ENCODE results near the gene GDNF.
A peak's percentile ranks its signal among the peaks of the same experiment; 100 is the strongest.

The GDNF gene

DNA sequence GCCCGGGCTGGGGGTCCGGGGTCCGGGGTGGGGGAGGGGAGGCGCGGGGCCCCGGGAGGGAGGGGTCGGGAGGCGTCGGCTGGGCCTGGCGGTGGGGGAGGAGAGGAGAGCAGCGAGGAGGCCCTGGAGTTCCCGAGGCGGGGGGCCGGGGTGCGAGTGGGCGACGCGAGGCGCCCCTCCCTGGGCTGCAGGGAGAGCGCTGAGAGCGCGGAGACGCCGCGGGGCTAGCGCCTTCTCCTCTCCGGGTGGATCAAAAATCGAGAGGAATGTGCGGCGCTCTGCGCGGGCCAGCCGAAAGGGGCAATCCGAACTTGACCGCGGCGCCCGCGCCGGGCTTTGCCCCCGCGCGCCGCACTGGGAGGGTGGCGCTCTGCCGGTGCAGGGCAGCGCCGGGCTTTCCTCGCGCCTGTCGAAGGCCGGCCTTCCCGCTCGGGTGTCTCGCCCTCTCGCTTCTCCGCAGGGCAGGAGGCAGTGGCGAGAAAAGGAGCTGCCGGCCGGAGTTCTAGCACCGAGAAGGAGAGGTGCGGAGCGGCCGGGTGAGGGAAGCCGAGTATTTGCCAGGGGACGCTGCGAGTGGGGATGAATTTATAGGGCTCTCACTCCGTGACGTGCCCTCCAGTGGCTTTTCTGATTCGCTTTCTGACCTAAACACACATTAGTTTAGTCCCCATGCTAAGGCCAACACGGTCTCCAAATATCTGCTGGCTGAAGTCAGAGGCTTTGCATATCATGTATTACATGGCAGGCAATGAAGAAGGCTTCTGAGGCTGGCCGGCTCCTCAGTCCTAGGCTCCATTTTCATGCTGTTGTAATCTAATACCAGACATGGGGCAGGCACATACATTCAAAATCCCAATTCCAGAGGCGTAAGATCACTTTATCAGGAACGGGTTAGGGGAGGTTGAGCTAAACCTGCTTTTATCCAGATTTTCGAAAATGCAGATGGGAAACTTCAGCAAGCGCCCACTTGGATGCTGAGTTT is 503 bp upstream of the GDNF start:
- Histone ChIP-seq H3K9me3 (ENCODE audit: low read length) (peaks cover 5% of the 10 kb centered on the region), H3K4me1 (ENCODE audit: insufficient read depth, low read length) (peaks cover 8% of the 10 kb centered on the region), H3K27me3 (ENCODE audit: insufficient read depth, low read length) (peaks cover 68% of the 10 kb centered on the region), H3K4me3 (ENCODE audit: low read length) (peak overlapping the region; percentile 33), H3K36me3 (ENCODE audit: insufficient read depth, low read length) (no peaks in the 10 kb centered on the region), H2AFZ (ENCODE audit: low read depth, low read length) (peak overlapping the region; percentile 8)

DNA sequence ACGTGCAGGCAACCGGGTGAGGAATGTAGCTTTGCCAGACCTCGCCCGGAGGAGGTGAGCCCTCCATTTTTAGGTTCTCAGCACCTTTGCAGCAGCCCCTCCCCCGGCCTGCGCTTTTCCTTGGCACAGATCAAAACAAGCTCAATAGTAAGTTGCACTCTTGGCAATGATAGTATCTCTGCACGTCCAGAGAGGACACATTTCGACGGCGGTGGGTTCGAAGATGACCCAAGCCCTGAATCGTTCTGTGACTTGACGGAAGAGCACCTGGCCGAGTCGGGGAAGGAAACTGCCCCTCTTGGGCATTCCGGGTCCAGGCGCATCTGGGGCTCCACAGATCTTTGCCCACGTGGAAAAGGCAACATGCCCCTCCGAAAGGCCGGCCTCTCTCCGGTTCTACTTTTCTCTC is 904 bp downstream of the GDNF start:
- peaks cover 8% of the 10 kb centered on the region for H3K4me1 ChIP-seq (ENCODE audit: insufficient read depth, low read length)
- no peaks in the 10 kb centered on the region for H3K36me3 ChIP-seq (ENCODE audit: insufficient read depth, low read length)
- no peak overlapping the region for H3K4me3 ChIP-seq (ENCODE audit: low read length)
- H3K27me3 ChIP-seq (ENCODE audit: insufficient read depth, low read length): peaks cover 81% of the 10 kb centered on the region
- no peak overlapping the region for H2AFZ ChIP-seq (ENCODE audit: low read depth, low read length)
- peaks cover 5% of the 10 kb centered on the region for H3K9me3 ChIP-seq (ENCODE audit: low read length)

DNA sequence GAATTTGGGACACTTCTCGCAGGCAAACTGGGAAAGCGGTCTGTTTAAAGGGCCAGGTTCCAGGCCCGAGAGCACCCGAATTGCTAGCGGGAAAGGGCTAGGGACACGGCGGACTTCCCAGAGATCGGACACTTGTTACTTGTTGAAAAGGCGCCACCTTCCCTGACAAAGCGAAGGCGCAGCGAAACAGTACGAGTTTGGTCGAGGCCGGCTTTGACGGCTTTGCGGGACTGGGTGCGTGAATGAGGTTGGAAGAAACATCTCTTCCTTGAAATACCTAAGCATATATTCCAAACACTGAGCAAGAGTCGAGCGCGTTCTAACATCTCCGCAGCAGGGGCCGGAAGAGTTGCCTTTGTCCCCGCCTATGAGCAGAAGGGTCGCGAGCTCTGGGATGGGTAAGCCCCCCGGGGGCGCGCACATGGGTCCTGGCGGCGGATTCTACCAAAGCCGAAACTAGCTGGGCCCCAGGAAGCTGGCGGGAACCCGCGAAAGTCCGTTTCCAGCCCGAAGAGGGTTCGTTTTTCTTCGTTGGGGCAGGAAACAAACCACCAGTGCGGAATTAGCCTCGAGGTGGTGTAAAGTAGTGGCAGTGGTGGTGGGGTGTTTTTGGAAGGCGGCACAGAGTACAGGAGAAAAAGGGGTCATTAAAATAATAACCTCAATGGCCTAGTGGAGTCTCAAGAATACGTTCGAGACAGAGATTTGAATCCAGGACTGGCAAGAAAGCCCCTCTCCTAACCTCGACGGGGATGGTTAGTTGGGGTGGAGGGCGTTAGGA is 1.5 kb downstream of the GDNF start:
- H3K36me3 ChIP-seq (ENCODE audit: insufficient read depth, low read length): no peaks in the 10 kb centered on the region
- no peak overlapping the region for H2AFZ ChIP-seq (ENCODE audit: low read depth, low read length)
- H3K4me1 ChIP-seq (ENCODE audit: insufficient read depth, low read length): peaks cover 8% of the 10 kb centered on the region
- H3K9me3 ChIP-seq (ENCODE audit: low read length): peaks cover 5% of the 10 kb centered on the region
- no peak overlapping the region for H3K4me3 ChIP-seq (ENCODE audit: low read length)
- peaks cover 82% of the 10 kb centered on the region for H3K27me3 ChIP-seq (ENCODE audit: insufficient read depth, low read length)

DNA sequence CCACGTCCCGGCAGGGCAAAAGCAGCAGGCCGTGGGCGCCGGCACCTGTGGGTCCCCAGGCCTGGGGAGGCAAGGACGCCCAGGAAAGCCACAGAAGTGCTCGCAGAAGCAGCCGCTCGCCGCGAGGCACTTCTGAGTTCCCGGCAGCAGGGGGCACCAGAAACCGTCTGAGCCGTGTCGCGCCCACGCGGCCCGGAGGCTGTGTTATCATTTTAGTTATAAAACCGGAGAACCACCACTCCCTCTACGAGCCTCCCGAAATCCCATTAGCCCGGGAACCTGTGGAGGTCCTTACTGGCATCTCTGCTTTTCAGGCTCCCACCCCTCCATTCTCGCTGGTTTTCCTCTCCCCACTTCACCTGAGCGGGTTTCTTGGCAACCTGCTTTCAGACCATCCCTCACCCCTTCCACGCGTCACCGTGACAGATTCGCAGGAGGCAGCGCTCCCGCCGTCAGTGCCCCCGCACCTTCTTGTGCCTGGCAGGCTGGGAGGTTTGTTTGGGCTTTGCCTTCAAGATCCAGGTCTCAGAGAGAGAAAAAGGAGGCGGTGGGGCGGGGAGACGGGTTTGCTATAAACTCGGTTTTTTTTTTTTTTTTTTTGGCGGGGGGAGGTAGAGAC is 2.3 kb downstream of the GDNF start:
- Histone ChIP-seq H3K4me1 (ENCODE audit: insufficient read depth, low read length) (peaks cover 8% of the 10 kb centered on the region), H2AFZ (ENCODE audit: low read depth, low read length) (no peak overlapping the region), H3K27me3 (ENCODE audit: insufficient read depth, low read length) (peaks cover 87% of the 10 kb centered on the region), H3K9me3 (ENCODE audit: low read length) (peaks cover 5% of the 10 kb centered on the region), H3K4me3 (ENCODE audit: low read length) (no peak overlapping the region), H3K36me3 (ENCODE audit: insufficient read depth, low read length) (no peaks in the 10 kb centered on the region)

DNA sequence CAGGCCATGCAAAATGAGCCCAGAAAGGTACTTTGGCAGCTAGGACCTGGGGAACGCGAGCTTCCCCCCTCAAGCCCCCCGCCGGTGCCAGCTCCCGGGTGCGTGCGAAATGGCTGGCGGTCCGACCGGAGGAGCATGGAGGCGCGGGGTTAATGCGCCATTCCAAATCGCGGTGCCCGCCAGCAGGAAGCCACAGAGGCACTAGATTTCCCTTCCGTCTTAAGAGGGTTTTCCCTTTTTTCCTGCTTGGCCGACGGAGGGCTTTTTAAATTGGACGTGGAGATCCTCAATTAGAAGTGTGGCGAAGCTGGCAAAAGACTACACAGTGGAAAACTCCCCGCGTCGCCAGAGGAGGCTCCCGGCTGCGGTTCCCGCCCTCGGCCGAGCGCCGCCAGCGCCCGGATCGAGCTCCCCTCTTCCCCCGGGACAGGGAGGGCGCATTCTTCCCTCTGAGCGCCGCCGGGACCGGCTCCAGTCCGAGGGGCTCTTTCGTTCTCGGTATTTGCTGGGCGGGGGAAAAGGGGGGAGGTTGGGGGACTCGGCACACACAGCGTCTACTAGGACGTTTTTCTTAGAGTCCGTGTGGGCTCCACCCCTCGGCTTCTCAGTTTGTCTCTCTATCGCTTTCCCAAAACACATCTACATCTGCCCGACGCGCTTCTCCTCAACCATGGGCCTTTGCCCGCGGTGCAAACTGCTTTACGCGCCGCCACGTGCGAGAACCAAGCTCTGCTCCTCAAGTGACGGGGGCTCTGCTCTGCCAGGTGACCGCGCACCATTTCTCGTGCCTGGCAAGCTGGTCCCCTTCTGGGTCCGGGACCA is 3.0 kb downstream of the GDNF start:
- peaks cover 91% of the 10 kb centered on the region for H3K27me3 ChIP-seq (ENCODE audit: insufficient read depth, low read length)
- H3K9me3 ChIP-seq (ENCODE audit: low read length): peaks cover 5% of the 10 kb centered on the region
- peaks cover 8% of the 10 kb centered on the region for H3K4me1 ChIP-seq (ENCODE audit: insufficient read depth, low read length)
- no peaks in the 10 kb centered on the region for H3K36me3 ChIP-seq (ENCODE audit: insufficient read depth, low read length)
- no peak overlapping the region for H2AFZ ChIP-seq (ENCODE audit: low read depth, low read length)
- H3K4me3 ChIP-seq (ENCODE audit: low read length): no peak overlapping the region

DNA sequence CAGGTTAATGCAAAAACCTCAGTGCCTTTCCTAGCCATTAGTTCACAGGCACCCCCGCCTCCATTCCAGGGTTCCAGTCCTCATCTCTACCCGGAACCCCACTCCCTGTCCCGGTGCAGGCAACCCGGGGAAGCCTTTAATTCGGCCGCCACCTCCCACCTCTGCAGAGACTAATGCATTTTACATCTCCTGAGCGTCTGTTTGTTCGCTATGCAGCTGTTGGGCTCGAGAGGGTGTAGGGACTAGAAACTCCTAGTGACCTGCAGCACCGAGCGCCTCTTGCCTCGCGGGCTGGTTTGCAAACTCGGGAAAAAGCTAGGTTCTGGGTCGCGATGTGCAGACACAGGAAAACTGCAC is 3.6 kb downstream of the GDNF start:
- Histone ChIP-seq H3K27me3 (ENCODE audit: insufficient read depth, low read length) (peaks cover 91% of the 10 kb centered on the region), H2AFZ (ENCODE audit: low read depth, low read length) (no peak overlapping the region), H3K4me1 (ENCODE audit: insufficient read depth, low read length) (peaks cover 8% of the 10 kb centered on the region), H3K36me3 (ENCODE audit: insufficient read depth, low read length) (no peaks in the 10 kb centered on the region), H3K9me3 (ENCODE audit: low read length) (peaks cover 5% of the 10 kb centered on the region), H3K4me3 (ENCODE audit: low read length) (no peak overlapping the region)

DNA sequence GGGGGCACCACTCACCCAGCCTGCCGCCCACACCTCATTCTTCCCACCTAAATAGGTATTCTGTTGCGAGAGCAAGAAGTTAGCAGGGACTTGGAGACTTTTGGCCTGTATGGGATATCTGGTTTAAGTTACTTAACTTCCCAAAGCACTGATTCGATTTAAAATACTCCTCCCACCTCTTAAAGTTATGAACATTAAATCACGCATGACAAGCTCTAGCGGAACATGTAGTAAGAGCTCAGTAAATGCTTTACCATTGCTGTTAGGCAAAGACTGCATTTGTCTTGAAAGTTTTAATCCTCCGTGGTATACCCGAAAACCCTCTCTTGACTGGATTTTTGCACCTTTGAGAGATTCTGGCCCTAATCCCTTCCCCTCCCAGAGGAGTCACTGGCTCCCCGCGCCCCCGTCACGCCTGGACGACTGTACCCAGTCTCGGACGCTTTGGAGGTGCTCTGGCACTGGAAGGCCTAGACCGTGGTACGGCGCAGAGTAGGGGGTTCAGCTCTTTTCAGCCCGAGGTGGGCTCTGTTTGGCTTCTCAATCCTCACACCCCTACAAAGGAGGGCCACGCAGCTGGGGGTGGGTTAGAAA is 4.4 kb downstream of the GDNF start:
- no peak overlapping the region for H3K4me3 ChIP-seq (ENCODE audit: low read length)
- peaks cover 90% of the 10 kb centered on the region for H3K27me3 ChIP-seq (ENCODE audit: insufficient read depth, low read length)

DNA sequence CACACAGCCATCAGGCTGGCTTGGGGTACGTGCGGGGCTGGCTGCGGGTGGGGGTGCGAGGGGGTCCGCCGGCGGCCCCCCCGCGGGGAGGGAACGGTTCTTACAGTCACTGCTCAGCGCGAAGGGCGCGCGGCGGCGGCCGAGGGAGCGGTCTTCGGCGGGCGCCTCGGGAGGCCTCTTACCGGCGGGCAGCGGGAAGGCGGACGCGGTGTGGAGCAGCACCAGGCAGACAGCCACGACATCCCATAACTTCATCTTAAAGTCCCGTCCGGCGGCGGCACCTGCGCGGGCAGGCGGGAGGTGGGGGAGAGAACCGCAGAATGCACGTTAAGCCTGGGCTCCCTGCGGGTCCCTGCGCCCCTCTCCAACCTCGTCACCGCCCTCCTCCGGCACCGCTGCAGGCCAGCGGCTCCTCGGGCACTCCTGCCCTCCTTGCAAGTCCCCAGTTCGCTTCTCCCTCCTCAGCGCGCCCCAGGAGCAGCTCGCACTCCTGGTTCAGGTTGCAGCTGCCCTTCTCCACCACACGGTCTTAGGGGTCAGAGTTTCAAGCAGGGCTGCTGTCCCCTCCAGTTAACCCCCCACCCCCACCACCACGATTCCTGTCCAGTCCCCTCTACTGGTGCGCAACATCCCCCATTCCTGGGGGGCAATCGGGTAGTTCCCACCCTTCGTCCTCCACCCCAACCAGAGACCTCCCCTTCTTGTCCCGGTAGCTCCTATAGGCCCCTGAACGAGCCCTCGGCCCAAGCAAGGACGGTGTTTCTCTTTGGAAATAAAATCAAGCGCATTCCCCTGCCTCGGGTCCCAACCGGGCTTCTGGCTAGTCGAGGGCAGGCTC is 5.1 kb downstream of the GDNF start:
- H3K4me1 ChIP-seq (ENCODE audit: insufficient read depth, low read length): no peaks in the 10 kb centered on the region
- peaks cover 94% of the 10 kb centered on the region for H3K27me3 ChIP-seq (ENCODE audit: insufficient read depth, low read length)
- H3K4me3 ChIP-seq (ENCODE audit: low read length): peak overlapping the region; percentile 17
- no peaks in the 10 kb centered on the region for H3K36me3 ChIP-seq (ENCODE audit: insufficient read depth, low read length)
- H2AFZ ChIP-seq (ENCODE audit: low read depth, low read length): no peak overlapping the region
- peaks cover 5% of the 10 kb centered on the region for H3K9me3 ChIP-seq (ENCODE audit: low read length)

More for the DNA sequence above, 4.4 kb downstream of the GDNF start:
- Histone ChIP-seq H3K4me1 (ENCODE audit: insufficient read depth, low read length) (peaks cover 2% of the 10 kb centered on the region), H3K9me3 (ENCODE audit: low read length) (peaks cover 5% of the 10 kb centered on the region), H3K36me3 (ENCODE audit: insufficient read depth, low read length) (no peaks in the 10 kb centered on the region), H2AFZ (ENCODE audit: low read depth, low read length) (no peak overlapping the region)

DNA sequence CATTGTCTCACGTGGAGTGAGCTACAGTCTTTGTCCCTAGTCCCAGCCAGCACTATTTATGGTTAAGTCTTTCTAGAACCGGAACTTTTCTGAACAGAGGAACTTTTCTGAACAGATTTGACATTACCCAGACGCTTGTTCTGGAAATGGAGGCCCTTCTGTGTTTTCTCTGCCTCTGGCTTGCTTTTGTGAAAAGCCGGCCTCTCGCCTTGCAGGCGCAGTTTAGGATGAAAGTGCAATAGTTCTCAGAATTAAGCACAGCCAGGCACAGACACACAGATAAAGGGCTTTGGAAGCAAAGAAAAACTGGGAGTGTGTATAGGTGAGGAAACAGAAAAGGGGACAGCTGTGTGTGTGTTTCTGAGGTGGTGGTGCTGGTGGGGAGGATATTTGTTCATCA is 5.9 kb downstream of the GDNF start:
- Histone ChIP-seq H3K4me3 (ENCODE audit: low read length) (no peak overlapping the region), H3K4me1 (ENCODE audit: insufficient read depth, low read length) (no peaks in the 10 kb centered on the region), H3K36me3 (ENCODE audit: insufficient read depth, low read length) (no peaks in the 10 kb centered on the region), H3K27me3 (ENCODE audit: insufficient read depth, low read length) (peaks cover 94% of the 10 kb centered on the region), H2AFZ (ENCODE audit: low read depth, low read length) (no peak overlapping the region), H3K9me3 (ENCODE audit: low read length) (peaks cover 5% of the 10 kb centered on the region)

DNA sequence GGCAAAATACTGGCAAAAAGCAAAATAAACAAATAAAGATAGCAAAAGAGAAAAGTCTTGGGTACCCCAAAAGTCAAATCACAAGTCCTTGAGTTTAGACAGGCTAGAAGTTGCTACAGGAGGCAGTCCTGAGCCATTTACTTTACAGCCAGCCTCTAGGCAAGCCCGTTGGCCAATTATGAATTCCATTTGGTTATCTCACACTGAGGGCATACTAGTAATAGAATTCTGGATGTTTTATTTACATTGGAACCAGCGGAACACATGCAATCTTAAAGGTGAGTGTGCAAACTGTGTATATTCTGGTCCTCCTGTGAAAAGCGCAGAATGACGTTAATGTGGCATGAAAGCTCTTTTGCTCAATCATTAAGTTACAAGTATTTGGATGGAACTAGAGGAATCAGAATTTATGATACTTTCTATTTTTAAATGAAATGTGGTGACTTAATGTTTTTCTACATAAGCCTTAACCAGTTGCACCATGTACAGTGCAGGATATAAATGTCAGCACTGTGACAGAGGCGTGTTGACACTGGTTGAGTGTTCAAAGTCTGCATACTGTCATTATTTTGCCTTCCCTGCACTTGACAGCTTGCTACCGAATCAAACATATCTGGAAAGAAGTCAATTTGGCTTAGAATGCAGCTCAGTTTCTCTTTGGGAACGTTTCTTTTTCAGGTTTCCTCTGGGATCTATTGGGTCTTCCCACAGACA is 7.9 kb downstream of the GDNF start:
- H3K36me3 ChIP-seq (ENCODE audit: insufficient read depth, low read length): no peaks in the 10 kb centered on the region
- no peak overlapping the region for H3K4me3 ChIP-seq (ENCODE audit: low read length)
- H3K4me1 ChIP-seq (ENCODE audit: insufficient read depth, low read length): no peaks in the 10 kb centered on the region
- H2AFZ ChIP-seq (ENCODE audit: low read depth, low read length): no peak overlapping the region
- H3K9me3 ChIP-seq (ENCODE audit: low read length): peaks cover 5% of the 10 kb centered on the region
- H3K27me3 ChIP-seq (ENCODE audit: insufficient read depth, low read length): peaks cover 84% of the 10 kb centered on the region

DNA sequence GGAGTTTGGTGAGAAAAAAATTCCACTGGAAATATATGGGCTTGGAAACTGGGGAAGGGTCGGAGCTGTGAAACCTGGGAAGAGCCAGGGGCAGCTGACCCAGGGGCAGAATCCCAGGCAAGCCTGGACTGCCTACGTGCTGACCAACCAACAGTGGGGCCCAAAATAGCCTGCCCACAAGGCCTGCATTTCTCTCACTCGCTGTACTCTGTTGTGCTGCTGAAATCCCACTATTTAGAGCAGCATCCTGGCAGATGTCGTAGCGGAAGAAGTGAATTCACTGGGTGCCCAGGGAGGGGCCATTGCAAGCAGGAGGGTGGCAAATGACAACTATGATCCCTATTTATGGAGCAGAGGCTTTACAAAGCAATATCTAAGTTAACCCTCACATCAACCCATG is 9.5 kb downstream of the GDNF start:
- H3K4me1 ChIP-seq (ENCODE audit: insufficient read depth, low read length): no peaks in the 10 kb centered on the region
- H3K9me3 ChIP-seq (ENCODE audit: low read length): no peaks in the 10 kb centered on the region
- no peak overlapping the region for H3K4me3 ChIP-seq (ENCODE audit: low read length)
- peaks cover 70% of the 10 kb centered on the region for H3K27me3 ChIP-seq (ENCODE audit: insufficient read depth, low read length)
- H3K36me3 ChIP-seq (ENCODE audit: insufficient read depth, low read length): no peaks in the 10 kb centered on the region
- no peak overlapping the region for H2AFZ ChIP-seq (ENCODE audit: low read depth, low read length)
